ENCODE results near the gene ZNF263. TPM values are rescaled to one million over a fixed set of nuclear protein-coding genes. Genes with fewer than 3 reads are reported as not detected.
A peak's percentile ranks its signal among the peaks of the same experiment; 100 is the strongest.

Gene ZNF263
- total and polyA plus RNA-seq, 2 of the 13 experiments (the other 11 are each of a cell fraction or from before 2014, with no cell fraction given): 10.2 to 41.2 TPM

- TF ChIP-seq ZNF691 (CRISPR knock-in tag; IDR thresholded peaks at IDR 0.05; ENCODE audit: borderline replicate concordance, low read depth) (no peak), CCAR2 (optimal IDR thresholded peaks at IDR 0.05; ENCODE audit: low read depth, low read length) (no peak), ZUFSP (CRISPR knock-in tag; IDR thresholded peaks at IDR 0.05; ENCODE audit: borderline replicate concordance) (no peak), SNAPC2 (CRISPR knock-in tag; IDR thresholded peaks at IDR 0.05) (0 out of 2 replicates have a peak, but pooled peaks have one; percentile 10), ATF3 (CRISPR knock-in tag; IDR thresholded peaks at IDR 0.05) (no peak), ZNF296 (CRISPR knock-in tag; conservative IDR thresholded peaks at IDR 0.05) (0 out of 2 replicates have a peak, but pooled peaks have one; percentile 13), TAF1 (CRISPR knock-in tag; IDR thresholded peaks at IDR 0.05) (peak; percentile 76), ZNF564 (CRISPR knock-in tag; IDR thresholded peaks at IDR 0.05) (peak; percentile 66), ZNF331 (CRISPR knock-in tag; IDR thresholded peaks at IDR 0.05) (no peak; the same call in 1 of the 2 replicates), TARDBP (CRISPR knock-in tag; IDR thresholded peaks at IDR 0.05) (peak; percentile 55; the same call in 1 of the 2 replicates), STAT5B (CRISPR knock-in tag; IDR thresholded peaks at IDR 0.05) (no peak), ZBTB14 (CRISPR knock-in tag; IDR thresholded peaks at IDR 0.05) (no peak), HNF4G (IDR thresholded peaks at IDR 0.05; ENCODE audit: borderline replicate concordance, low read depth, low read length) (no peak), HNF4G (CRISPR knock-in tag; IDR thresholded peaks at IDR 0.05; ENCODE audit: borderline replicate concordance, low read depth) (no peak), ZNF34 (CRISPR knock-in tag; IDR thresholded peaks at IDR 0.05; ENCODE audit: borderline replicate concordance) (peak; percentile 64; the same call in 1 of the 2 replicates), ZNF33B (CRISPR knock-in tag; IDR thresholded peaks at IDR 0.05) (no peak; the same call in 1 of the 2 replicates), PITX1 (CRISPR knock-in tag; IDR thresholded peaks at IDR 0.05) (peak; percentile 88), PRMT3 (CRISPR knock-in tag; IDR thresholded peaks at IDR 0.05; ENCODE audit: borderline replicate concordance, low read depth) (no peak; the same call in 1 of the 2 replicates), ZBTB49 (CRISPR knock-in tag; IDR thresholded peaks at IDR 0.05; ENCODE audit: borderline replicate concordance) (no peak)
These were observed 18.9 kb upstream of the ZNF263 start (continued) for GRCh38 chr16:3264137-3265036.

All from HepG2 (cell line).